Mesendoderm (in vitro differentiated cells): ENCODE measurements around the gene ST7L.
A peak's percentile ranks its signal among the peaks of the same experiment; 100 is the strongest.

Source experiments
- DNase-seq: peaks from one replicate; pipeline ENCODE4 v3.0.0; 2013
- H2AK5ac ChIP-seq: 2 replicates; pipeline ENCODE4 v1.6.1; 2013; ENCODE audit warnings: low read length, inconsistent platforms
- H2BK120ac ChIP-seq: 2 replicates; pipeline ENCODE4 v1.6.1; 2013; ENCODE audit warnings: low read depth, mild to moderate bottlenecking, low read length, moderate library complexity, mixed read lengths
- H2BK15ac ChIP-seq: replicated peaks from 2 replicates; pipeline ENCODE4 v1.6.1; 2013; ENCODE audit warnings: low read depth, mild to moderate bottlenecking, moderate library complexity
- H2BK5ac ChIP-seq: 2 replicates; pipeline ENCODE4 v1.6.1; 2013; ENCODE audit warnings: low read length, inconsistent platforms
- H3K18ac ChIP-seq: 2 replicates; pipeline ENCODE4 v1.6.1; 2013; ENCODE audit warnings: mild to moderate bottlenecking, low read length, mixed read lengths
- H3K23ac ChIP-seq: one replicate; pipeline ENCODE4 v1.6.1; 2013; ENCODE audit warnings: low read length
- H3K27ac ChIP-seq: 2 replicates; pipeline ENCODE4 v1.5.1; 2013; ENCODE audit warnings: low read depth, mild to moderate bottlenecking, inconsistent platforms, low read length, moderate library complexity
- H3K27me3 ChIP-seq: 2 replicates; pipeline ENCODE4 v1.6.1; 2013; ENCODE audit warnings: low read length, control low read depth, mild to moderate bottlenecking, inconsistent platforms; ENCODE audit not compliant: insufficient read depth, poor library complexity
- H3K36me3 ChIP-seq: 2 replicates; pipeline ENCODE4 v1.6.1; 2013; ENCODE audit warnings: low read length, inconsistent platforms; ENCODE audit not compliant: control insufficient read depth, insufficient read depth
- H3K4ac ChIP-seq: one replicate; pipeline ENCODE4 v1.6.1; 2013; ENCODE audit warnings: low read depth, mild to moderate bottlenecking, low read length, moderate library complexity
- H3K4me1 ChIP-seq: 2 replicates; pipeline ENCODE4 v1.6.1; 2013; ENCODE audit warnings: low read depth, low read length, inconsistent platforms; ENCODE audit not compliant: control insufficient read depth
- H3K4me2 ChIP-seq: 2 replicates; pipeline ENCODE4 v1.6.1; 2013; ENCODE audit warnings: low read length
- H3K4me3 ChIP-seq: 2 replicates; pipeline ENCODE4 v1.5.1; 2013; ENCODE audit warnings: mild to moderate bottlenecking, low read length
- H3K56ac ChIP-seq: one replicate; pipeline ENCODE4 v1.6.1; 2013; ENCODE audit warnings: low read length
- H3K79me1 ChIP-seq: 2 replicates; pipeline ENCODE4 v1.6.1; 2013; ENCODE audit warnings: low read length, inconsistent platforms
- H3K79me2 ChIP-seq: 2 replicates; pipeline ENCODE4 v1.6.1; 2013; ENCODE audit warnings: mild to moderate bottlenecking, low read length; ENCODE audit not compliant: control insufficient read depth, insufficient read depth
- H3K9ac ChIP-seq: 2 replicates; pipeline ENCODE4 v1.6.1; 2013; ENCODE audit warnings: low read length, inconsistent platforms
- H4K5ac ChIP-seq: one replicate; pipeline ENCODE4 v1.6.1; 2013; ENCODE audit warnings: low read length
- H4K8ac ChIP-seq: one replicate; pipeline ENCODE4 v1.6.1; 2013; ENCODE audit warnings: low read depth, mild to moderate bottlenecking, control low read depth, low read length, moderate library complexity
- WGBS: extraction: QIAGEN DNeasy Blood & Tissue Kit; methylation state at CpG from one replicate; pipeline ENCODE4 v1.1.7; 2013; ENCODE audit warnings: low lambda C conversion rate, missing lambda C conversion rate; ENCODE audit not compliant: insufficient coverage; ENCODE audit errors: extremely low coverage; 5-methylcytosine and 5-hydroxymethylcytosine counted together

Gene ST7L

GRCh38 chr1:112544751-112545150 is 74.2 kb downstream of the ST7L start:
- WGBS = no CpG with 5 or more reads among the region's 3 CpGs
- H4K5ac ChIP-seq = no peak overlapping the region
- H2BK120ac ChIP-seq = no peak overlapping the region
- H2BK15ac ChIP-seq = no peak overlapping the region
- H3K4me2 ChIP-seq = no peak overlapping the region
- H3K4ac ChIP-seq = no peak overlapping the region
- no peaks in the 10 kb centered on the region for H3K4me1 ChIP-seq
- no peak overlapping the region for H2AK5ac ChIP-seq
- H2BK5ac ChIP-seq = no peak overlapping the region
- no peak overlapping the region for H3K18ac ChIP-seq
- no peak for DNase-seq
- no peak overlapping the region for H3K27ac ChIP-seq
- no peak overlapping the region for H3K56ac ChIP-seq
- no peak overlapping the region for H4K8ac ChIP-seq
- no peak overlapping the region for H3K4me3 ChIP-seq
- no peak overlapping the region for H3K23ac ChIP-seq
- H3K9ac ChIP-seq = no peak overlapping the region
- no peaks in the 10 kb centered on the region for H3K79me1 ChIP-seq
- H3K79me2 ChIP-seq = no peaks in the 10 kb centered on the region
- no peaks in the 10 kb centered on the region for H3K27me3 ChIP-seq
- H3K36me3 ChIP-seq = no peaks in the 10 kb centered on the region

GRCh38 chr1:112544011-112544688 is 74.8 kb downstream of the ST7L start:
- peak; percentile 76 for DNase-seq
- no peak overlapping the region for H3K4ac ChIP-seq
- no peak overlapping the region for H4K5ac ChIP-seq
- H3K18ac ChIP-seq = no peak overlapping the region
- no CpG with 5 or more reads among the region's 1 CpG for WGBS
- no peaks in the 10 kb centered on the region for H3K79me2 ChIP-seq
- no peaks in the 10 kb centered on the region for H3K27me3 ChIP-seq
- no peak overlapping the region for H3K4me3 ChIP-seq
- H3K36me3 ChIP-seq = no peaks in the 10 kb centered on the region
- no peak overlapping the region for H3K4me2 ChIP-seq
- H2BK15ac ChIP-seq = no peak overlapping the region
- H3K27ac ChIP-seq = no peak overlapping the region
- no peak overlapping the region for H3K9ac ChIP-seq
- H3K23ac ChIP-seq = no peak overlapping the region
- H3K79me1 ChIP-seq = no peaks in the 10 kb centered on the region
- no peaks in the 10 kb centered on the region for H3K4me1 ChIP-seq
- H2BK5ac ChIP-seq = no peak overlapping the region
- no peak overlapping the region for H3K56ac ChIP-seq
- H2AK5ac ChIP-seq = no peak overlapping the region
- H2BK120ac ChIP-seq = no peak overlapping the region
- H4K8ac ChIP-seq = no peak overlapping the region

DNA sequence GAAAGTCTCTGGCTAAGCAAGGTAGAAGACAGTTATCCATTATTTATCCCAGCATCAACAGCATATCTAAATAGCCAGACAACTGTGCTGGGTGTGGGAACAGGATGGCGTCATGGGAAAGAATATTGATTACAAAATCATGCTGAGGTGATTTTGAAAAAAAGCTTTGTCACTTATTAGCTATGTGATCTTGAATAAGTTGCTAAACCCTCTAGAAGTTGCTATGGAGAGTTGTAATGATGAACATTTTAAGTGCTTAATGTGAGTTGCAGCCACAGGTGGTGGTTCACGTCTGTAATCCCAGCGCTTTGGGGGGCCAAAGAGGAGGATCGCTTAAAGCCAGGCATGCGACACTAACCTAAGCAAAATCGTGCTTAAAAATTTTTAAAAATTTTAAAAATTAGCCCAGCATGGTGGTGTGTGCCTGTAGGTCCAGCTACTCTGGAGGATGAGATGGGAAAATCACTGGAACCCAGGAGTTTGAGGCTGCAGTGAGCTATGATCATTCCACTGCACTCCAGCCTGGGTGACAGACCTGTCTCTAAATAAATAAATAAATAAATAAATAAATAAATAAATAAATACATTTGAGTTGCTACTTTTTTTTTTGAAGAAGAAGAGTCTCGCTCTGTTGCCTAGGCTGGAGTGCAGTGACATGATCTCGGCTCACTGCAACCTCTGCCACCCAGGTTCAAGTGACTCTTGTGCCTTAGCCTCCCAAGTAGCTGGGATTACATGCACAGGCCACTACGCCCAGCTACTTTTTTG is 76.6 kb downstream of the ST7L start:
- WGBS = no CpG with 5 or more reads among the region's 9 CpGs
- H3K56ac ChIP-seq = no peak overlapping the region
- H2AK5ac ChIP-seq = no peak overlapping the region
- no peaks in the 10 kb centered on the region for H3K36me3 ChIP-seq
- H3K4me1 ChIP-seq = no peaks in the 10 kb centered on the region
- no peak overlapping the region for H4K8ac ChIP-seq
- H3K23ac ChIP-seq = no peak overlapping the region
- no peaks in the 10 kb centered on the region for H3K27me3 ChIP-seq
- H3K4ac ChIP-seq = no peak overlapping the region
- no peak overlapping the region for H3K4me2 ChIP-seq
- H3K4me3 ChIP-seq = no peak overlapping the region
- H2BK5ac ChIP-seq = no peak overlapping the region
- H2BK15ac ChIP-seq = no peak overlapping the region
- H3K79me2 ChIP-seq = no peaks in the 10 kb centered on the region
- no peak overlapping the region for H3K27ac ChIP-seq
- H2BK120ac ChIP-seq = no peak overlapping the region
- H4K5ac ChIP-seq = no peak overlapping the region
- no peaks in the 10 kb centered on the region for H3K79me1 ChIP-seq
- H3K18ac ChIP-seq = no peak overlapping the region
- H3K9ac ChIP-seq = no peak overlapping the region
- DNase-seq = no peak

DNA sequence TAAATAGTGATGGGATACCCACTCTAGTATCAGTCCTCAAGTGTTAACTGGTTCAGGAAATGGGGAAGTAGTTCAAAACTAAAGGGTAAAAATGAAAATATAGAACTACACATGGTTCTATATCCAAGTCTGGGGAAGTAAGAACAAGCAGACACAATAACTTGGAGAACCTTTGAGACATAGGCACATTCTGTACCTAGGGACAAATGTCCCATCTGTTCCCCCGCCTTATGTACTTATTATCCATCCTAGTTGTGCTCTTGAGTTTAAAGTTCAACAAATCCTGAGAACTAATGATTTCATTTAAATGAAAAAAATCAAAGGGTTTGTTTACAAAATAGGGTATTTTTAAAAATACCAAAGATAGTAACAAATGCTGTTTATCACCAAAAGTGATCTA is 77.6 kb downstream of the ST7L start:
- no peak for DNase-seq
- H3K27me3 ChIP-seq = no peaks in the 10 kb centered on the region
- no peak overlapping the region for H3K9ac ChIP-seq
- no peak overlapping the region for H3K4ac ChIP-seq
- no peaks in the 10 kb centered on the region for H3K4me1 ChIP-seq
- H2BK5ac ChIP-seq = no peak overlapping the region
- H3K27ac ChIP-seq = no peak overlapping the region
- no peak overlapping the region for H3K18ac ChIP-seq
- H3K36me3 ChIP-seq = no peaks in the 10 kb centered on the region
- H2AK5ac ChIP-seq = no peak overlapping the region
- no CpG with 5 or more reads among the region's 1 CpG for WGBS
- H3K4me3 ChIP-seq = no peak overlapping the region
- H3K79me1 ChIP-seq = no peaks in the 10 kb centered on the region
- H2BK120ac ChIP-seq = no peak overlapping the region
- no peak overlapping the region for H4K8ac ChIP-seq
- H3K23ac ChIP-seq = no peak overlapping the region
- H4K5ac ChIP-seq = no peak overlapping the region
- no peak overlapping the region for H2BK15ac ChIP-seq
- H3K56ac ChIP-seq = no peak overlapping the region
- no peaks in the 10 kb centered on the region for H3K79me2 ChIP-seq
- no peak overlapping the region for H3K4me2 ChIP-seq

GRCh38 chr1:112540226-112540794 is 78.6 kb downstream of the ST7L start:
- Histone ChIP-seq H3K9ac (no peak overlapping the region), H3K4me3 (no peak overlapping the region), H4K5ac (no peak overlapping the region), H3K23ac (no peak overlapping the region), H3K27ac (no peak overlapping the region), H4K8ac (no peak overlapping the region), H2BK5ac (no peak overlapping the region), H3K56ac (no peak overlapping the region), H2AK5ac (no peak overlapping the region), H3K27me3 (no peaks in the 10 kb centered on the region), H3K4ac (no peak overlapping the region), H3K4me2 (no peak overlapping the region), H3K79me2 (no peaks in the 10 kb centered on the region), H3K18ac (no peak overlapping the region), H3K79me1 (no peaks in the 10 kb centered on the region), H3K4me1 (no peaks in the 10 kb centered on the region), H2BK15ac (no peak overlapping the region), H3K36me3 (no peaks in the 10 kb centered on the region), H2BK120ac (no peak overlapping the region)
- DNase-seq = no peak
- no CpG with 5 or more reads among the region's 1 CpG for WGBS
